Activated T-helper 2 cell treated with anti-CD3 and anti-CD28 coated beads, Interferon-gamma antibody, Interleukin-2, Interleukin-4, amounts not matched to agents 10 μg/mL and 5 μg/mL and 100 μg/mL, durations not matched to agents 14 hours and 24 hours and 36 hours (primary cell): ENCODE results near the gene ADAM19. TPM values are rescaled to one million over a fixed set of nuclear protein-coding genes. Genes with fewer than 3 reads are reported as not detected.
A peak's percentile ranks its signal among the peaks of the same experiment; 100 is the strongest.

Experiments used
- DNase-seq: peaks from one replicate; pipeline ENCODE4 v3.0.0; 2021; ENCODE audit warnings: low spot score
- H3K27ac Mint-ChIP-seq: one replicate; pipeline ENCODE4 v1.8.0; 2021; ENCODE audit warnings: mixed read lengths
- H3K27me3 Mint-ChIP-seq: one replicate; pipeline ENCODE4 v1.8.0; 2021; ENCODE audit warnings: low read depth, mixed read lengths
- H3K36me3 Mint-ChIP-seq: one replicate; pipeline ENCODE4 v1.8.0; 2021; ENCODE audit warnings: low read depth, mixed read lengths
- H3K4me1 Mint-ChIP-seq: one replicate; pipeline ENCODE4 v1.8.0; 2021; ENCODE audit warnings: low read depth, mixed read lengths
- H3K4me3 Mint-ChIP-seq: one replicate; pipeline ENCODE4 v1.8.0; 2021; ENCODE audit warnings: low read depth, mild to moderate bottlenecking, moderate library complexity, mixed read lengths
- H3K9me3 Mint-ChIP-seq: one replicate; pipeline ENCODE4 v1.8.0; 2021; ENCODE audit warnings: mixed read lengths
- intact Hi-C: fragments of 100-400 bp; cut with micrococcal nuclease; formaldehyde crosslinking; loops from one replicate; pipeline ENCODE4 v1.15.1; 2023
- total RNA-seq: library from RNA; stranded (reverse); gene quantifications from 2 replicates; pipeline ENCODE4 v1.2.3, GENCODE V29; 2022

ADAM19 gene
- total RNA-seq, result 229 and 237 TPM in 2 replicates

- Mint-ChIP-seq H3K4me3 (peak within 1 kb of the TSS; percentile 94), H3K36me3 (peaks cover 45% of the 10 kb centered on the region), H3K27ac (peak within 1 kb of the TSS; percentile 84), H3K27me3 (no peaks in the 10 kb centered on the region), H3K9me3 (no peaks in the 10 kb centered on the region), H3K4me1 (peaks cover 62% of the 10 kb centered on the region)
- intact Hi-C loops, result loop anchor here (1.0 kb wide), 1 partner anchor 28 kb away; no protein-coding TSS in a partner anchor
- DNase-seq, result peak; percentile 43
Observed at GRCh38 chr5:157575381-157576020, at the start of gene ADAM19. ADAM19 (minus strand) TSS chr5:157575775; CDS start chr5:157575696, 79 bp downstream.

- intact Hi-C loops, result no loop called here
- H3K9me3 Mint-ChIP-seq, result peaks cover 8% of the 10 kb centered on the region
- no peak overlapping the region for H3K4me3 Mint-ChIP-seq
- H3K27me3 Mint-ChIP-seq, result peaks cover 3% of the 10 kb centered on the region
- no peak overlapping the region for H3K27ac Mint-ChIP-seq
- peaks cover 15% of the 10 kb centered on the region for H3K36me3 Mint-ChIP-seq
- peaks cover 10% of the 10 kb centered on the region for H3K4me1 Mint-ChIP-seq
- DNase-seq, result no peak
Observed at GRCh38 chr5:157624144-157624543, 48.6 kb upstream of the ADAM19 start.

GRCh38 chr5:157620776-157621175, 45.2 kb upstream of the ADAM19 start:
- H3K9me3 Mint-ChIP-seq, result peaks cover 11% of the 10 kb centered on the region
- no peak for DNase-seq
- peaks cover 12% of the 10 kb centered on the region for H3K4me1 Mint-ChIP-seq
- no peak overlapping the region for H3K27ac Mint-ChIP-seq
- H3K36me3 Mint-ChIP-seq, result peaks cover 15% of the 10 kb centered on the region
- intact Hi-C loops, result no loop called here
- peaks cover 3% of the 10 kb centered on the region for H3K27me3 Mint-ChIP-seq
- no peak overlapping the region for H3K4me3 Mint-ChIP-seq

- Mint-ChIP-seq H3K9me3 (peaks cover 11% of the 10 kb centered on the region), H3K27me3 (no peaks in the 10 kb centered on the region), H3K4me3 (no peak overlapping the region), H3K27ac (no peak overlapping the region), H3K36me3 (peaks cover 20% of the 10 kb centered on the region), H3K4me1 (peaks cover 11% of the 10 kb centered on the region)
- intact Hi-C loops, result no loop called here
- no peak for DNase-seq
Observed at GRCh38 chr5:157618191-157618765, 42.7 kb upstream of the ADAM19 start.

- Mint-ChIP-seq H3K4me1 (peaks cover 22% of the 10 kb centered on the region), H3K4me3 (no peak overlapping the region), H3K9me3 (peaks cover 3% of the 10 kb centered on the region), H3K27ac (no peak overlapping the region), H3K36me3 (peaks cover 14% of the 10 kb centered on the region), H3K27me3 (no peaks in the 10 kb centered on the region)
- intact Hi-C loops, result no loop called here
- no peak for DNase-seq
Observed at GRCh38 chr5:157616785-157617184, 41.2 kb upstream of the ADAM19 start.

- DNase-seq, result no peak
- Mint-ChIP-seq H3K4me3 (peak overlapping the region; percentile 49), H3K27me3 (no peaks in the 10 kb centered on the region), H3K9me3 (peaks cover 2% of the 10 kb centered on the region), H3K36me3 (peaks cover 5% of the 10 kb centered on the region), H3K27ac (peak overlapping the region; percentile 83), H3K4me1 (peaks cover 41% of the 10 kb centered on the region)
- intact Hi-C loops, result loop anchor here (5.0 kb wide), 1 partner anchor 39 kb away; the partner anchor contains the start of gene SOX30
Observed at GRCh38 chr5:157613385-157614245, 38.0 kb upstream of the ADAM19 start.

GRCh38 chr5:157612581-157612980, 37.0 kb upstream of the ADAM19 start:
- Mint-ChIP-seq H3K27me3 (no peaks in the 10 kb centered on the region), H3K4me3 (no peak overlapping the region), H3K4me1 (peaks cover 47% of the 10 kb centered on the region), H3K36me3 (peaks cover 5% of the 10 kb centered on the region), H3K27ac (no peak overlapping the region), H3K9me3 (no peaks in the 10 kb centered on the region)
- intact Hi-C loops, result loop anchor here (5.0 kb wide), 1 partner anchor 40 kb away; the partner anchor contains the start of gene SOX30
- no peak for DNase-seq

- H3K27ac Mint-ChIP-seq, result peak overlapping the region; percentile 40
- H3K27me3 Mint-ChIP-seq, result no peaks in the 10 kb centered on the region
- intact Hi-C loops, result loop anchor here (5.0 kb wide), 1 partner anchor 40 kb away; the partner anchor contains the start of gene SOX30
- peaks cover 55% of the 10 kb centered on the region for H3K4me1 Mint-ChIP-seq
- H3K4me3 Mint-ChIP-seq, result no peak overlapping the region
- no peaks in the 10 kb centered on the region for H3K9me3 Mint-ChIP-seq
- DNase-seq, result no peak
- H3K36me3 Mint-ChIP-seq, result peaks cover 5% of the 10 kb centered on the region
Observed at GRCh38 chr5:157611571-157612476, 36.2 kb upstream of the ADAM19 start.

- no peaks in the 10 kb centered on the region for H3K9me3 Mint-ChIP-seq
- DNase-seq, result no peak
- peaks cover 59% of the 10 kb centered on the region for H3K4me1 Mint-ChIP-seq
- H3K27ac Mint-ChIP-seq, result peak overlapping the region; percentile 40
- no peak overlapping the region for H3K4me3 Mint-ChIP-seq
- no peaks in the 10 kb centered on the region for H3K27me3 Mint-ChIP-seq
- H3K36me3 Mint-ChIP-seq, result peaks cover 6% of the 10 kb centered on the region
- intact Hi-C loops, result loop anchor here (5.0 kb wide), 1 partner anchor 41 kb away; the partner anchor contains the start of gene SOX30
Observed at GRCh38 chr5:157610990-157611389, 35.4 kb upstream of the ADAM19 start.

GRCh38 chr5:157608972-157609565, 33.5 kb upstream of the ADAM19 start:
- Mint-ChIP-seq H3K9me3 (no peaks in the 10 kb centered on the region), H3K36me3 (peaks cover 8% of the 10 kb centered on the region), H3K4me3 (no peak overlapping the region), H3K27me3 (no peaks in the 10 kb centered on the region), H3K27ac (peak overlapping the region; percentile 29), H3K4me1 (peaks cover 69% of the 10 kb centered on the region)
- intact Hi-C loops, result loop anchor here (2.0 to 10.0 kb wide), 2 partner anchors 14 to 1796 kb away; no protein-coding TSS in a partner anchor
- DNase-seq, result no peak

GRCh38 chr5:157607371-157608161, 32.0 kb upstream of the ADAM19 start:
- intact Hi-C loops, result loop anchor here (1.0 to 10.0 kb wide), 5 partner anchors 8 to 1797 kb away; partner anchors contain the start of gene C5orf52
- peak; percentile 68 for DNase-seq

More at GRCh38 chr5:157607371-157608161, 32.0 kb upstream of the ADAM19 start:
- Mint-ChIP-seq H3K36me3 (peaks cover 5% of the 10 kb centered on the region), H3K9me3 (no peaks in the 10 kb centered on the region), H3K27ac (peak overlapping the region; percentile 77), H3K4me1 (peaks cover 69% of the 10 kb centered on the region), H3K27me3 (no peaks in the 10 kb centered on the region), H3K4me3 (peak overlapping the region; percentile 27)
